ENCODE results near the gene METTL23.

The METTL23 gene

GRCh38 chr17:76757256-76757655 lies 30.6 kb downstream of the METTL23 start:
- H3K36me3 ChIP-seq (ENCODE audit: insufficient read depth, low read length) = peaks cover 33% of the 10 kb centered on the region
- no peak overlapping the region for H3K4me3 ChIP-seq (ENCODE audit: low read depth, low read length, poor library complexity, severe bottlenecking)
- no peak overlapping the region for H3K9ac ChIP-seq (ENCODE audit: low read length)
- H3K9me3 ChIP-seq (ENCODE audit: low read length) = no peaks in the 10 kb centered on the region
- H3K4me2 ChIP-seq (ENCODE audit: low read length) = no peak overlapping the region
- H3K9me2 ChIP-seq (ENCODE audit: low read depth, low read length) = no peaks in the 10 kb centered on the region
- H3K27ac ChIP-seq (ENCODE audit: low read depth, low read length, poor library complexity, severe bottlenecking) = no peak overlapping the region
- no peaks in the 10 kb centered on the region for H3K79me2 ChIP-seq (ENCODE audit: insufficient read depth, low read length)
- H2AFZ ChIP-seq (ENCODE audit: low read length) = no peak overlapping the region
- no peaks in the 10 kb centered on the region for H3F3A ChIP-seq (ENCODE audit: insufficient read depth, low read length)
- no peaks in the 10 kb centered on the region for H4K20me1 ChIP-seq (ENCODE audit: insufficient read depth, low read length)
- peaks cover under 1% of the 10 kb centered on the region for H3K4me1 ChIP-seq (ENCODE audit: insufficient read depth, low read length, severe bottlenecking)
- TF ChIP-seq CTCF (IDR thresholded peaks at IDR 0.05; ENCODE audit: low read length) = no peak
- TF ChIP-seq EZH2 (IDR thresholded peaks at IDR 0.05; ENCODE audit: borderline replicate concordance, low read length) = no peak
- H3K27me3 ChIP-seq (ENCODE audit: insufficient read depth, low read length) = no peaks in the 10 kb centered on the region

DNA sequence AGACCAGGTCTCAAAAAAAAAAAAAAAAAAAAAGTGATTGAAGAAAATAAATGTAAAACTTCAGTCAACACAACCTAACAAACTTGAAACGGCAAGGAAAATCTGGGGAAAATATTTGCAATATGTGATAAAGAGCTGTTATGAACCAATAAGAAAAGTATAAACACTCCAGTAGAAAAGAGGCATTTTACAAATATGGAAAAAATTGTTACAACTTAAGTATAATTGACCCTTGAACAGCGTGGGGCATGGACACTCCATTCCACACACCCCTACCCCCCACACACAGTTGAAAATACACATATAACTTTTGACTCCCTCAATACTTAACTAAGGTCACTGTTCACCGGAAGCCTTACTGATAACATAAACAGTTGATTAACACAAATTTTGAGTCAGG lies 31.9 kb downstream of the METTL23 start:
- H3K4me2 ChIP-seq (ENCODE audit: low read length) = no peak overlapping the region
- H3K9me2 ChIP-seq (ENCODE audit: low read depth, low read length) = no peaks in the 10 kb centered on the region
- H3K9me3 ChIP-seq (ENCODE audit: low read length) = no peaks in the 10 kb centered on the region
- no peak for TF ChIP-seq EZH2 (IDR thresholded peaks at IDR 0.05; ENCODE audit: borderline replicate concordance, low read length)
- no peak for TF ChIP-seq CTCF (IDR thresholded peaks at IDR 0.05; ENCODE audit: low read length)
- no peaks in the 10 kb centered on the region for H4K20me1 ChIP-seq (ENCODE audit: insufficient read depth, low read length)
- peaks cover 31% of the 10 kb centered on the region for H3K36me3 ChIP-seq (ENCODE audit: insufficient read depth, low read length)
- H3K27ac ChIP-seq (ENCODE audit: low read depth, low read length, poor library complexity, severe bottlenecking) = no peak overlapping the region
- no peaks in the 10 kb centered on the region for H3K79me2 ChIP-seq (ENCODE audit: insufficient read depth, low read length)
- H3K4me1 ChIP-seq (ENCODE audit: insufficient read depth, low read length, severe bottlenecking) = no peaks in the 10 kb centered on the region
- H3K27me3 ChIP-seq (ENCODE audit: insufficient read depth, low read length) = no peaks in the 10 kb centered on the region
- H3K9ac ChIP-seq (ENCODE audit: low read length) = no peak overlapping the region
- H2AFZ ChIP-seq (ENCODE audit: low read length) = no peak overlapping the region
- H3F3A ChIP-seq (ENCODE audit: insufficient read depth, low read length) = no peaks in the 10 kb centered on the region
- H3K4me3 ChIP-seq (ENCODE audit: low read depth, low read length, poor library complexity, severe bottlenecking) = no peak overlapping the region

- H3K9me3 ChIP-seq (ENCODE audit: low read length) = no peaks in the 10 kb centered on the region
- no peak overlapping the region for H3K4me3 ChIP-seq (ENCODE audit: low read depth, low read length, poor library complexity, severe bottlenecking)
- H3K27me3 ChIP-seq (ENCODE audit: insufficient read depth, low read length) = no peaks in the 10 kb centered on the region
- H3K9me2 ChIP-seq (ENCODE audit: low read depth, low read length) = no peaks in the 10 kb centered on the region
- TF ChIP-seq EZH2 (IDR thresholded peaks at IDR 0.05; ENCODE audit: borderline replicate concordance, low read length) = no peak
- TF ChIP-seq CTCF (IDR thresholded peaks at IDR 0.05; ENCODE audit: low read length) = no peak
- H3K4me1 ChIP-seq (ENCODE audit: insufficient read depth, low read length, severe bottlenecking) = no peaks in the 10 kb centered on the region
- H4K20me1 ChIP-seq (ENCODE audit: insufficient read depth, low read length) = no peaks in the 10 kb centered on the region
- H2AFZ ChIP-seq (ENCODE audit: low read length) = no peak overlapping the region
- H3K79me2 ChIP-seq (ENCODE audit: insufficient read depth, low read length) = no peaks in the 10 kb centered on the region
- H3K36me3 ChIP-seq (ENCODE audit: insufficient read depth, low read length) = peaks cover 51% of the 10 kb centered on the region
- H3K9ac ChIP-seq (ENCODE audit: low read length) = no peak overlapping the region
- H3K4me2 ChIP-seq (ENCODE audit: low read length) = no peak overlapping the region
- no peak overlapping the region for H3K27ac ChIP-seq (ENCODE audit: low read depth, low read length, poor library complexity, severe bottlenecking)
- no peaks in the 10 kb centered on the region for H3F3A ChIP-seq (ENCODE audit: insufficient read depth, low read length)
Measured at GRCh38 chr17:76772842-76773525, 46.3 kb downstream of the METTL23 start.
